ENCODE measurements around the gene TXNRD1. TPM values are rescaled to one million over a fixed set of nuclear protein-coding genes. Genes with fewer than 3 reads are reported as not detected.

Gene TXNRD1
- total RNA-seq, 2 donors from 2014 or later: 87.6 to 115 TPM

- H3K36me3 ChIP-seq: no peaks in the 10 kb centered on the region
- H3K9me3 ChIP-seq: no peaks in the 10 kb centered on the region
- intact Hi-C loops (cut with DNase I): loop anchor here (5.0 to 10.0 kb wide), 3 partner anchors 156 to 853 kb away; no protein-coding TSS in a partner anchor
- DNase-seq (ENCODE audit: low spot score): peak; percentile 39
- no peaks in the 10 kb centered on the region for H3K4me1 ChIP-seq (replicated peaks)
- no peak overlapping the region for H3K4me3 ChIP-seq
- no peaks in the 10 kb centered on the region for H3K27me3 ChIP-seq (replicated peaks; ENCODE audit: insufficient read depth)
- WGBS: 32% methylated on average over 3 of the region's 3 CpGs
- H3K27ac ChIP-seq: no peak overlapping the region
- TF ChIP-seq CTCF (IDR thresholded peaks at IDR 0.05) (peak; percentile 49 to 79 (median 67)), POLR2AphosphoS5 (IDR thresholded peaks at IDR 0.05) (no peak), POLR2A (IDR thresholded peaks at IDR 0.05) (no peak)
Observed at GRCh38 chr12:104201238-104202001, 14.2 kb upstream of the TXNRD1 start.

GRCh38 chr12:104204690-104205480, 10.7 kb upstream of the TXNRD1 start:
- H3K4me1 ChIP-seq (replicated peaks): no peaks in the 10 kb centered on the region
- no peaks in the 10 kb centered on the region for H3K9me3 ChIP-seq
- no peaks in the 10 kb centered on the region for H3K27me3 ChIP-seq (replicated peaks; ENCODE audit: insufficient read depth)
- no peak for DNase-seq (ENCODE audit: low spot score)
- intact Hi-C loops (cut with DNase I): loop anchor here (5.0 to 10.0 kb wide), 3 partner anchors 152 to 850 kb away; no protein-coding TSS in a partner anchor
- TF ChIP-seq POLR2AphosphoS5 (IDR thresholded peaks at IDR 0.05): no peak
- TF ChIP-seq POLR2A (IDR thresholded peaks at IDR 0.05): no peak
- no peak for TF ChIP-seq CTCF (IDR thresholded peaks at IDR 0.05)
- H3K36me3 ChIP-seq: no peaks in the 10 kb centered on the region
- H3K27ac ChIP-seq: no peak overlapping the region
- 89% methylated on average over 19 of the region's 19 CpGs for WGBS
- H3K4me3 ChIP-seq: no peak overlapping the region

DNA sequence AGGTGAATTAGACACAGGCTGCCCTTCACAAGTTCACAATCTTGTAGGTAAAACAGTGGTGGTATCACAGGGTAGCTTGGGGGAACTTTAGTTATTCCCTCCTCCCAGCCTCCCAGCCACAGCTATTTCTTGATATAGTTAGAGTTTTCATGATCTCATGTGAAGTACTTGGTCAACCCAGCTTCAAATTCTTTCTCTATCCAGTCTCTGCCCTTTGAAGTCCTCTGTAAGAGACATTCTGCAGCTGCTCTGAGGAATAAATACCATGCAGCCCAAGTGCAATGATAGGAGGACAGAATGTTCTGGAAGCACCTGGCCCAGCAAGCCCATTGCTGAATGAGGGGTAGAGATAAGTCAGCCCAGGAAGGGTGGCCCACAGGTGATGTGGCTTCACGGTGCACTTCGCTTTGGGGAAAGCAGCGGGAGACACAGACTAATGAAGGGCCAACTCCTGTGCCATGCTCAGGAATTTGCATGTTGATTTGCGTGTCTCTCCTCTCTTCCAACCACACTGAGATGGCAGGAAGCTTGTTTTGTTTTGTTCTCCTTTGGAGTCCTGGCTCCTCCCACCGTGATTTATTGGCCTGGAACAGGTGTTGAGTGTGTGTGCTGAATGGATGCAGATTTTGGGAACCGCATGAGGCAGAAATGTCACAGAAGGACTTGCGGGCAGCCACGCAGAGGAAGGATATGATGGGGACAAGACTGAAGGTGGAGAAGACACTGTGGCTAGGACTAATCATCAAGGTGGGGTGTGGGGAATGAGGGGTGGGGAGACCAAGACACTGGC, 8.0 kb upstream of the TXNRD1 start:
- no peaks in the 10 kb centered on the region for H3K27me3 ChIP-seq (replicated peaks; ENCODE audit: insufficient read depth)
- no peak for DNase-seq (ENCODE audit: low spot score)
- WGBS: 87% methylated on average over 8 of the region's 8 CpGs
- no peak overlapping the region for H3K4me3 ChIP-seq
- no peak overlapping the region for H3K27ac ChIP-seq
- intact Hi-C loops (cut with DNase I): loop anchor here (10.0 kb wide), 1 partner anchor 847 kb away; no protein-coding TSS in a partner anchor
- H3K9me3 ChIP-seq: no peaks in the 10 kb centered on the region
- no peaks in the 10 kb centered on the region for H3K4me1 ChIP-seq (replicated peaks)
- H3K36me3 ChIP-seq: no peaks in the 10 kb centered on the region
- TF ChIP-seq POLR2A (IDR thresholded peaks at IDR 0.05) (no peak), POLR2AphosphoS5 (IDR thresholded peaks at IDR 0.05) (no peak), CTCF (IDR thresholded peaks at IDR 0.05) (no peak)

- TF ChIP-seq CTCF (IDR thresholded peaks at IDR 0.05): no peak
- TF ChIP-seq POLR2A (IDR thresholded peaks at IDR 0.05): no peak
- no peak for TF ChIP-seq POLR2AphosphoS5 (IDR thresholded peaks at IDR 0.05)
- Histone ChIP-seq H3K4me3 (no peak overlapping the region), H3K36me3 (no peaks in the 10 kb centered on the region), H3K4me1 (replicated peaks) (no peaks in the 10 kb centered on the region), H3K27ac (no peak overlapping the region), H3K9me3 (no peaks in the 10 kb centered on the region), H3K27me3 (replicated peaks; ENCODE audit: insufficient read depth) (no peaks in the 10 kb centered on the region)
- no peak for DNase-seq (ENCODE audit: low spot score)
- WGBS: 88% methylated on average over 4 of the region's 4 CpGs
- intact Hi-C loops (cut with DNase I): no loop called here
Observed at GRCh38 chr12:104212516-104212915, 3.1 kb upstream of the TXNRD1 start.

Data from prostate gland (tissue), 2 donors.